ENCODE data around the gene TIGD7.

Gene TIGD7, protein sequence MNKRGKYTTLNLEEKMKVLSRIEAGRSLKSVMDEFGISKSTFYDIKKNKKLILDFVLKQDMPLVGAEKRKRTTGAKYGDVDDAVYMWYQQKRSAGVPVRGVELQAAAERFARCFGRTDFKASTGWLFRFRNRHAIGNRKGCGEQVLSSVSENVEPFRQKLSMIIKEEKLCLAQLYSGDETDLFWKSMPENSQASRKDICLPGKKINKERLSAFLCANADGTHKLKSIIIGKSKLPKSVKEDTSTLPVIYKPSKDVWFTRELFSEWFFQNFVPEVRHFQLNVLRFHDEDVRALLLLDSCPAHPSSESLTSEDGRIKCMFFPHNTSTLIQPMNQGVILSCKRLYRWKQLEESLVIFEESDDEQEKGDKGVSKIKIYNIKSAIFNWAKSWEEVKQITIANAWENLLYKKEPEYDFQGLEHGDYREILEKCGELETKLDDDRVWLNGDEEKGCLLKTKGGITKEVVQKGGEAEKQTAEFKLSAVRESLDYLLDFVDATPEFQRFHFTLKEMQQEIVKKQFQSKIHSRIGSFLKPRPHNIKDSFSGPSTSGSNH
- total RNA-seq: 0.64 to 6.4 (median 4.1) reads per million in 18 experiments

DNA sequence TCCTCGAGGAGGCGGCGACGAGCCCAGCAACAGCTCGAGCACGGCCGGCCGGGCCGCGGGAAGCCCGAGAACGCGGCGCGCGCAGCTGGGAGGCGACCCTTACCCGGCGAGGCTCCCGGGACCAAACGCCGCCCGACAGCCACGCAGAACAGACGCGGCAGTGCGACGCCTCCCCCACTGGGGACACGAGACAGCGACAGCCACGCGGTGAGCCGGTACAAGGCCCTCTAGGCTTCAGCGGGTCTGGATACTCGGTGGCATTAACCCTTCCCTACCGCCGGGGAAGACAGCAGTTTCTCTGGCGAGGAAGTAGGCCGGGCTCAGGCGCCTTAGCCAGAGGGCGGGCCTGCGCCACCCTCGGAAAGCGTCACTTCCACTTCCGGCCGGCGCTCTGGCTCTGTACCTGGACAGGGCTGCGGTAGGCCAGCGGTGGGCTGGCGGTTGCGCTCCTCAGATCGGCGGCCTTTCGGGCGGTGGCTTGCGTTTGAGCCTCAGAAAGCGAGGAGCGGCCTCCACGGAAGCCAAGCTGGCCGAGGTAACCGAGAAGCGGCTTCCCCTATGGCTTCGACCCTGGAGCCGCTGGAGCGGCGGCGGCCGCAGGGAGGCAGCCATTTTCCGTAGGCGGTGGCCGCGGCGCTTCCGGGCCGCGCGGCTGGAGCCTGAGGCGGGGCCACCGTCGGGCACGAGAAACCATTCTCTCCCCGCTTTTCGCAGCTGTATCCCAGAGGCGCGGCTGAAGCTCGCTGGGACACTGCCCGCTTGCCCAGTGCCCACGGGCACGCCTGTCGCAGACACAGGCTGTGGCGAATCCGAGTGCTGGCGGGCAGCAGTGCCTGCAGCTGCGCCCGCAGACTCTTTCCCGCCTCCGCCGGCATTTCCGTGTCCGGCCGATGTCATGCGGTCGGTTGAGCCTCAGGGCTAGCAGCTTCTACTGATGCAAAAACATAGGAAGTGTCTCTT lies at the start of gene TIGD7, which contains the start of gene ZNF75A:
Gene TIGD7, minus strand, starts transcription at position 322 of the 960 bp plus-strand sequence. CDS start 4,816 bp downstream, outside the sequence.
Gene ZNF75A, plus strand, starts transcription at position 389 of the 960 bp plus-strand sequence. CDS start 2,932 bp downstream, outside the sequence.
- DNase-seq: peak; percentile 89 to 92

DNA sequence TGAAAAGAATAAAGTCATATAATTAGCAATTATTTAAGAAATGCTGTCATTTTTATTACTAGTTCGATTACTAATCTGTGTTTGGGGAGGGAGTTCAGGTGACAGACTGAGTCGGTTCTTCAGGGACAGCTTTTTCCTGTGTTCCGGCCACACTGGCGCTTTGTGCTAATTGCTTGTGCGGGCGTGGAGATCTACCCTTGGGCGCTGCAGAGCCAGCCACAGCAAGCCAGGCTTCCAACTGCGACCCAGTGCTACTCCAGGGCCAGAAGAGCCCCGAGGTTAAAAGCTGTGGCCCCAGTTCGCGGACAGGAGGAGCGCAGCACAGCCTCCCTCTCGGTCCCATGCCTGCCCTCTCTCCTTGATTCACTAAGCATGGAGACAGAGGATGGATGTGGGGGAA lies 43.9 kb upstream of the TIGD7 start:
- no peak for DNase-seq

DNA sequence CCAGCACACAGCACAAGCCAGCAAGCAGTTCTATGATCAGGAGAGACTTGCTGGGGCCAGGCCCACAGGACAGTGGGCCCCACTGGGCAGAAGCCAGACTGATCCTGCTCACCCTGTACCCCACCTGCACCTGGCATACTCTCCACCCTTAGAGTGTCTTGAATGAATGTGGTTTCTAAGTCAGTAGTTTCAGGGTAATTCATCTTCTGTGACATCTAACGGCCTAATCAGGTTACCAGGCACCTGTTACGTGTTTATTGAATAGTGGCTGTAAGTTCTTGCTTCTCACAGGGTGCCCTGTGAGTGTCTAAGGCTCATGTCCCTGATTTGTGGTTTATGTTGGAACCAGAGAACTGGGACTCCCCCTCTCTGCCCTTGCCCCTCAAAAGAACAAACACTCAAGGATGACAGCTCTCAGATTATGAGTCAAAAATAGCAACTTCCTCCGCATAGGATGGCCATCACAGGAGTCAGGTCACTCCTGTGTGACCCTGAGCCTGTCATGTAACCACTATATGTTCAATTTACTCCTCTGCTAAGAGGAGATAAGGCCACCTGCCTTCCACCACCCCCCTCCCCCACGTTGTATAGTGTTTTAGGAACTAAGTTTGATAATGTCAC lies 43.4 kb upstream of the TIGD7 start:
- no peak for DNase-seq

DNA sequence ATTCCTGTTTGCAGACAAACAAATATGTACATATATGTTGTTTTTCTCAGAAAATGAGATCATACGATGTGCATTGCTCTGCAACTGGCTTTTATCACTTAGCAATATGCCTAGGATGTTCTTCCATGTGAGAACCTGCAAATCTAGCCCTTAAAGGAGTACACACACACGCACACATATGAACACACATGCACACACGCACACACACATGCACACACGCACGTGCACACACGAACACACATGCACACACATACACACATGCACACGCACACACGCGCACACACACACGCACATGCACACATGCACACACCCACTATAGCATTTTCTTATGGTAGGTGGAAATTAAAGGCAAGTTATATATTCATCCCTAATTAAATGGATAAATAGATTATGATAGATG lies 42.4 kb upstream of the TIGD7 start:
- DNase-seq: no peak

DNA sequence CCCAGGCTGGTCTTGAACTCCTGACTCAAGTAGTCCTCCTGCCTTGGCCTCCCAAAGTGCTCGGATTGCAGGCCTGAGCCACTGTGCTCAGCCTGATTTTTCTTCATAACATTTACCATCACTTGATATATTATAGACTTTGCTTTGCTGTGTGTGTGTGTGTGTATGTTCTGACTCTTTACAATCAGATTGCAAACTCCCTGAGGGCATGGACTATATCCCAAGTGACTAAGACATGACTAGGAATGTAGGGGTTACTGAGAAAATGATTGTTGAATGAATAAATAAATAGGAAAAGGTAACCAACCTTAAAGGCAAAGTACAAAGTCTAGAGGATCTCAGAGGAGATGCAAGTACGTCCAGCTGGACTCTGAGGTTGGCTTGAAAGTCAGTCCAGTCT lies 40.8 kb upstream of the TIGD7 start:
- DNase-seq: no peak

DNA sequence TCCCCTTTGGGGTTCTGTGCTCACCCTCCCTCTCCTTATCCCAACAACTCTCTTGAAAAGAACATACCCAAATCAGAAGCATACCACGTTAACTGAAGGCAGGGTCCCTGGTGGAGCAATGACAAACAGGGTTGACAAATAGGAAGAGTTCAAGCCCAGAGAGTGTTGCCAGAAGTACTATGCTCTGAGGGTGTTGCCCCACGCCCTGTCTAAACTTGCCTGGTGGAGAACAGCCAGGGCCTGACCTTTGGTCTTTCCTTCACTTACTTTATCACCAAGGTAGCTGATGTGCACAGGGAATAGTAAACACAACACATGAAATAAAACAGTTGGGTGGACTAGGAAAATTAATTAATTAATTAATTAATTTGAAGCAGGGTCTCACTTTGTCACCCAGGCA lies 23.4 kb upstream of the TIGD7 start:
- DNase-seq: no peak

DNA sequence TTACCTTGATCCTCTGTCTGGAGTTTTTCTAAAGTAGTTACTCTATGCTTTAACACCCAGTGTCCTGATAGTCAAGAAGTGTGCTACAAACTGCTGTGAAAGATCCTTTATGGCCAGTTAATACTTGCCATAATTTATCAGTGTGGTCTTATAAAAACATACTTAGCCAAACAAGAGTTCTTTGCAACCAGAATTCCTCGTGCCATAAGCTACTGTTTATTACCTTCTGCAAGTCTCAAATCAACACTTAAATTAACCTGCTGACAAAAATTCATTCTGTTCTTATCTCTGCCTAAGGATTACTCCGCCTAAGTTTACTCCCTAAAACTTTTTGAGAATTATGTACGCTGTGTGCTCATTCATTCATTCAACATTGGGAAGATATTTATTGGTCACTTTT lies 22.9 kb upstream of the TIGD7 start:
- DNase-seq: no peak

DNA sequence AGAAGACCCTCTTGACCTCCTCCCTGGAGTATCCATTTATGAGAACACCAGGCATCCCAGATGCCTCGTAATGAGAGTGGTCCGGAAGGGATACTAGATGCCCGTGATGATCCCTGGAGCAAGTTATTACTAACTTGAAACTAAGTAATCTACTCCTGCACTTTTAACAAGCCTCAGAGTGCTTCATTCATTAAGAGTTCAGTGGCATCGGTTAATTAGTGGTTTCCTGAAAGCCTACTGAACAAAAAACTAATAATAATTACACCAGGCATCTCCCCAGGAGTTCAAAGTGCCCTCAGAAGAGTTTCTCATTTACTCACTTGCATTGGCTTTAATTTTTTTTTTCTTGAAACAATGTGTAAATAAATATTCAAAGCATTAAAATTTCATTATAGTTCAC lies 22.3 kb upstream of the TIGD7 start:
- DNase-seq: no peak

DNA sequence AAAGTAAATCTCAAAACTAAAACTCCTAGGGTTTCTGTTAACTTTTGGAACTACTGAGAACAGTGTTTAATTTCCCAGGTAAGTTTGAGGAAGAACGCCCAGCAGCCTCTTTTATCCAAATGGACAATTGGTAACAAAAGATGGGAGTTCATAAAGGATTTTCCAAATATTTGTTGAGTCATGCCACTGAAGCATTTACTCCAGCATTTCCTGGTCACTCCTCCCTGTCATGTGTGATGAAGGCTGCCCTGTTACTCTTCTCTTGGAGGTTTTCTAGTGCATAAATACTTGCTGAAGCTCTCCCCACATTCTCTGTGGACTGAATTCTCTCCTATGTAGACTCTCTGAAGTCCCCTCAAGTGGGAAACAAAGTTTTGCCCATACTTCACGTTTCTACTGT lies 16.6 kb upstream of the TIGD7 start:
- DNase-seq: no peak

DNA sequence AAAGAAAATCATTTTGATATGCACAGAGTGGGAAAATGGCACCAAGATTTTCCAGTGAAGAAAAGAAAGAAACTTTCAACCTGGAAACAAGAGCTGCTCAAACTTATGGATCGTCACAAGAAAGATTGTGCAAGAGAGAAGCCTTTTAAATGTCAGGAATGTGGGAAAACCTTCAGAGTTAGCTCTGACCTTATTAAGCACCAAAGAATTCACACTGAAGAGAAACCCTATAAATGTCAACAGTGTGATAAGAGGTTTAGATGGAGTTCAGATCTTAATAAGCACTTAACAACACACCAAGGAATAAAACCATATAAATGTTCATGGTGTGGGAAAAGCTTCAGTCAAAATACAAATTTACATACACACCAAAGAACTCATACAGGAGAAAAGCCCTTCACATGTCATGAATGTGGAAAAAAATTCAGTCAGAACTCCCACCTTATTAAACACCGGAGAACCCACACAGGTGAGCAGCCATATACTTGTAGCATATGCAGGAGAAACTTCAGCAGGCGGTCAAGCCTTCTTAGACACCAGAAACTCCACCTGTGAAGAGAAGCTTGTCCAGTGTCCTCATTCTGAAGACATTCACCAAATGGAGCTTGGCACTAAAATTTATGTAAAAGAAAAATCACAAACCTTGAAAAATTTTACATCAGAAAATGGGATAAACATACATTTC lies 12.2 kb upstream of the TIGD7 start:
- no peak for DNase-seq

DNA sequence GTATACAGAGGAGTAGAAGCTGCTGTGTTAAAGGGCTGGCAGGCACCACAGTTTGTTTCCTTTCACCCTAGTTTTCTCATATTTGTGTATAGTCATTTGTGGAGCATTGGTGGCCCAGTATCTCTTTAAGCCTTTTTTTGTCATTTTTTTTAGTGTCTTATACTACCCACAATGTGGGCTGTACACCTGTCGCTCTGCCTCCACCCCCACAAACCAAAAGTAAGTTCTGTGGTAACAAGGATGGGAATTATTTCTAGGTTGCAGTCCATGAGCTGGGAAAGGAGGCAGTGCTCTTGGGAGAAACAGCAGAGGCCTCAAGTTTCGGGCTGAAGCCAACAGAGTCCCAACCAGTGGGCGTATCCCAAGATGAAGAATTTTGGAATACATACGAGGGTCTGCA lies 6.3 kb upstream of the TIGD7 start:
- no peak for DNase-seq

DNA sequence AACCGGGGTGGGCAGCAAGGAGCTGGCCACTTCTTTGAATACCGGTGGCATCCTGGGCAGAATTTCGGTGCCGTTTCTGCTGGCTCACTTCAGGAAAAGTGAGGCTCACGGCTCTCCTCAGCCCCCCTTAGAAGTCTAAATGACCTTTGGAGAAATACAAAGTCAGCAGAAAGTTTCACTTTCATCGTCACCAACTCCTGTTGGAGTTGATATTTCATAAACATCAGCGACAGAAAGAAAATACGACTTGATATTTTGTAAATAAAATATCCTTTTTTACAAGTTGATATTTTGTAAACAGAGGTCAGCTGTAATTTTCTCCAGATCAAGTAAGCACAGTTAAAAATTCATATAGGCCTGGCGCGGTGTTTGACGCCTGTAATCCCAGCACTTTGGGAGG lies 848 bp upstream of the TIGD7 start:
- DNase-seq: no peak

DNA sequence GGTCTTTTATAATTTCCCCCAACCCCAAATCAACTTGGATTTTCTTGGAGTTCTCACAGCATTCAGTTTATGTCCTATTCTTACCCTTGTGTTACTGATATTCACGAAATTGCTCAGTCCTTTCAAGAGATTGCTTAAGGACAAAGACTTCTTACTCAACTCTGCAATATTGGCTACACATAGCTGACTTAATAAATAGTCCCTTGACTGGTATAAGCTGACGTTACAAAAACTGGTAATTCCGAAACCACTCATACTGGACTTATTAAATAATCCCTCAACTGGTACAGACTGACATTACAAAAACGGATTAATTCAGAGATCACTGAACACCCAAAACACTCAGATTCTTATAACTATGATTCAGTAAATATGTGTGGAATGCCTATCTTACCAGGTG lies 860 bp downstream of the TIGD7 start:
- DNase-seq: no peak

DNA sequence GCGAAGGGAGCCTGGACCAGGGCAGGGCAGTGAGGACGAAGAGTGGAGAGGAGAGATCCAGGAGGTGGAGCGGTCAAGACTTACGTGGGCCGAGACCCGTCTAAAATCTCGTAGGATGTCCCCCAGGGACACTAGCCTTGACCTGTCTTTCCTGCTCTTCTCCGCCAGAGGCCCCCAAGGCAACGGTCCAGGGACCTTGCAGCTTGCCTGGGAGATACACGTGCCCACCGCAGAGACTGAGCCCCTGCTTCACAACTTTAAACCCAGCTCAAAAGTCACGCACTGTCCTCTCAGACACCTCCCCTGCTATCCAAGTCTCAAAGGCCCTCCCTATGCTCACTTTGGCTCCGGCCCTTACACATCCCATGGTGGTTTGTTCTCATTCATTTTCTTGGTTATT lies 9.4 kb downstream of the TIGD7 start:
- DNase-seq: no peak

DNA sequence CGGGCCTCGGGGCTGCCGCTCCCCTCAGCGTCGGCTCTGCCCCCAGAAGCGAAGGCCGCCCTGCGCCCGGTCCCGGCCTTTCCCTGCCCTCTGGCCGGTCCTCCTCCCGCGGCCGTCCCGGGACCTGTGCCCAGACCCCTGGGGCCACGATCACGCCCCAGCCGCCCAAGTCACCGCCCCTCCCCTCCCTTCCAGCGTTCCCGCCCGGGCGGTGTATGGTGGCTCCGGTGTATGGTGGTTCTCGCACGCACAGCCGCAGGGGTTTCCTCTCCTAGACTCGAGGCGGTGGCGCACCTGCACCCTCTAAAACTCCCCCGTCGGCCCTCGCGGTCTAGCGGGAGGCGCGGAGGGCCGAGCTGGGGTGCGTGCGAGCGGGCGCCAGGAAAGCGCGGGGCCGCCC lies 10.0 kb downstream of the TIGD7 start:
- DNase-seq: no peak

DNA sequence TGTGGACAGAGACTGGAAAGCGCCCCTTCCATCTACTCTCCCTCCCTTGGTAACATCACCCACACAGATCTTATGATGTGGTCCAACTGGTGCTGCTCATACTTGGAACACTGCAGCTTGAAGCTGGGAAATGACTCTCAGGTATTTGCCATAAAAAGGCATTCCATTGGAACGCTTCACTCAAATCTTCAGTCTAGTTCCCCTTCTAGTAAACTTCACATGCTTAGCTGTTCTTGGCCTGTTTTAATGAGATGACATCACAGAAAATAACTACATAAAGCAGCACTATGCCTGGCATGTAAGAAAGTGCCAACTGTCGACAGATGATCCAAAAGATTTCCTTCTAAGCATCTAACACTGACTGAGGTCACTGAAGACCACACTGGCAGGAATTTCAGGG lies 12.6 kb downstream of the TIGD7 start:
- DNase-seq: no peak

DNA sequence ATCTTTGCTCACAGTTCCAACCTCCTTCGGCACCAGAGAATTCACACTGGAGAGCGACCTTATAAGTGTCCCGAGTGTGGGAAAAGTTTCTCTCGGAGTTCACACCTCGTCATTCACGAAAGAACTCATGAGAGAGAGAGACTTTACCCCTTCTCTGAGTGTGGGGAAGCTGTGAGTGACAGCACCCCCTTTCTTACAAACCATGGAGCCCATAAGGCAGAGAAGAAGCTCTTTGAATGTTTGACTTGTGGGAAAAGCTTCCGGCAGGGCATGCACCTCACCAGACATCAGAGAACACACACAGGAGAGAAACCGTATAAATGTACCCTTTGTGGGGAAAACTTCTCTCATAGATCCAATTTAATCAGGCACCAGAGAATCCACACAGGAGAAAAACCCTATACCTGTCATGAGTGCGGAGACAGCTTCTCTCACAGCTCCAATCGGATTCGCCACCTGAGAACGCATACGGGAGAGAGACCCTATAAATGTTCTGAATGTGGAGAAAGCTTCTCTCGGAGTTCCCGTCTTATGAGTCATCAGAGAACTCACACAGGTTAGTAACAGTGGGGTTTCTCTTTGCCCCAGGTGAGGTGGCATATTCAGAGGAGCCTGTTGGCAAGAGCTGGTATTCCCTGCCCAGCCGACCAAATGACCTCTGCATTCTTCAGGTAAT lies 15.1 kb downstream of the TIGD7 start:
- DNase-seq: no peak

DNA sequence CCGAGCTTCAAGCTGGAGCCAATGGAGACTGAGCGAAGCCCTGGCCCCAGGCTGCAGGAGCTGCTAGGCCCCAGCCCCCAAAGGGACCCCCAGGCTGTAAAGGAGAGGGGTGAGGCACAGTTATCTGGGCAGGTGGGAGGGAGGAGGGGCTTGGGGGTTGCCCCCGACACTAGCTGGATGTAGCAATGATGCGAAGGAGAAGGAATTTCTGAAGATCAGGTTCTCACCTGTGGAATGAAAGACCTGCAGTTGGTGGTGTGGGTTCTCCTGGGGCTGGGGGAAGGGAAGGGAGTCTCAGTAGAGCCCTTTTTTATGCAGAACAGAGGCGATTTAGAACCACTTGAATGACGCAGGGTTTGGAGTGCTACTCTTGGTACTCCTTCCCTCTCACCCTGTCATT lies 20.1 kb downstream of the TIGD7 start:
- no peak for DNase-seq

DNA sequence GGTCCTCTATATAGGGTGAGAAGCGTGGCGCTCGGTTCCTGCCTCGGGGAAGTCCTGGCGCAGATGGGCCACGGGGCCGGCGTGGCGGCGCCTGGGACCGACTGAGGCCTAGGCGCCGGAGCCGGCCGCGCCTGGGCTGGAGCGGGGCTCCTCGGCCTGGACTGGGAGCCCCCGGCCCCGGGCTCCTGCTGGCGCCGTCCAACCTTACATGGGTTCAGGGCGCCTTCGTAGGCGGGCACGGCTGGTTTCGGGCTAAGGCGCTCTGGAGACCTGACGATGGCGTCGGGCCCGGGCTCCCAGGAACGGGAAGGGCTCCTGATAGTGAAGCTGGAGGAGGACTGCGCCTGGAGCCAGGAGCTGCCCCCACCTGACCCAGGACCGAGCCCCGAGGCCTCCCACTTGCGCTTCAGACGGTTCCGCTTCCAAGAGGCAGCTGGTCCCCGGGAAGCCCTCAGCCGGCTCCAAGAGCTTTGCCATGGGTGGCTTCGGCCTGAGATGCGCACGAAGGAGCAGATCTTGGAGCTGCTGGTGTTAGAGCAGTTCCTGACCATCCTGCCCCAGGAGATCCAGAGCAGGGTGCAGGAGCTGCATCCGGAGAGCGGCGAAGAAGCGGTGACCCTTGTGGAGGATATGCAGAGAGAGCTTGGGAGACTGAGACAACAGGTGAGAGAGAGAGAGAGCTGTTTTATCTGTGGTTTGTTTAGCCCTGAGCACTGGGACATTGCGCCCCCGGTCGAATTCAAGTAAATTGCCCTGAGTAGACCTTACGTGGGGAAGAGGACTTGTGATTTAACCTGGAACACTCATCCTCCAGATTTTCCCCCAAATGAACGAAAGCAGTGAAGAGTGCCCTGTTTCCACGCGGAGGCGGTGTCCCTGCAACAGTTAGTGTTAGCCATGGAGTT lies 21.4 kb downstream of the TIGD7 start:
- peak; percentile 51 to 72 for DNase-seq

All from inflammatory macrophage (primary cell).